ENCODE measurements around the gene NAA15. TPM values are rescaled to one million over a fixed set of nuclear protein-coding genes. Genes with fewer than 3 reads are reported as not detected.

NAA15 gene
- total RNA-seq, 2 donors from 2014 or later: 16.5 to 22.8 TPM

GRCh38 chr4:139386421-139386820 lies 85.1 kb downstream of the NAA15 start:
- H3K4me3 ChIP-seq: no peak overlapping the region
- ATAC-seq (no peak), DNase-seq (no peak)
- intact Hi-C loops (cut with DNase I): no loop called here
- H3K27me3 ChIP-seq: no peaks in the 10 kb centered on the region
- TF ChIP-seq POLR2A (IDR thresholded peaks at IDR 0.05) (no peak), CTCF (IDR thresholded peaks at IDR 0.05) (no peak)
- H3K9me3 ChIP-seq: no peaks in the 10 kb centered on the region
- peaks cover 0 to 4% of the 10 kb centered on the region in 2 donors for H3K36me3 ChIP-seq (replicated peaks in 1 of 2; ENCODE audit: insufficient read depth in 1 of 2, low read depth in 2 of 2)
- H3K4me1 ChIP-seq: no peaks in the 10 kb centered on the region
- H3K27ac ChIP-seq: no peak overlapping the region
- WGBS, 2 donors: 83 to 92% methylated on average over 4 of the region's 4 CpGs

- no peaks in the 10 kb centered on the region for H3K9me3 ChIP-seq
- H3K4me3 ChIP-seq: no peak overlapping the region
- no peaks in the 10 kb centered on the region for H3K27me3 ChIP-seq
- DNase-seq (no peak), ATAC-seq (no peak)
- intact Hi-C loops (cut with DNase I): no loop called here
- H3K4me1 ChIP-seq: no peaks in the 10 kb centered on the region
- no peak overlapping the region for H3K27ac ChIP-seq
- TF ChIP-seq POLR2A (IDR thresholded peaks at IDR 0.05) (no peak), CTCF (IDR thresholded peaks at IDR 0.05) (no peak)
- peaks cover 0 to 5% of the 10 kb centered on the region in 2 donors for H3K36me3 ChIP-seq (replicated peaks in 1 of 2; ENCODE audit: insufficient read depth in 1 of 2, low read depth in 2 of 2)
Observed at GRCh38 chr4:139389102-139389501, 87.8 kb downstream of the NAA15 start.

- DNase-seq (no peak), ATAC-seq (no peak)
- Histone ChIP-seq H3K27me3 (no peaks in the 10 kb centered on the region), H3K4me1 (no peaks in the 10 kb centered on the region), H3K9me3 (no peaks in the 10 kb centered on the region), H3K4me3 (no peak overlapping the region), H3K36me3 (replicated peaks in 1 of 2; ENCODE audit: insufficient read depth in 1 of 2, low read depth in 2 of 2) (peaks cover 0 to 2% of the 10 kb centered on the region in 2 donors), H3K27ac (no peak overlapping the region)
- WGBS, 2 donors: 97% methylated on average over 1 of the region's 1 CpG
- intact Hi-C loops (cut with DNase I): no loop called here
- TF ChIP-seq CTCF (IDR thresholded peaks at IDR 0.05) (no peak), POLR2A (IDR thresholded peaks at IDR 0.05) (no peak)
Observed at GRCh38 chr4:139389991-139390390, 88.7 kb downstream of the NAA15 start.

GRCh38 chr4:139391731-139392130 lies 90.4 kb downstream of the NAA15 start:
- Histone ChIP-seq H3K4me1 (no peaks in the 10 kb centered on the region), H3K36me3 (replicated peaks in 1 of 2; ENCODE audit: insufficient read depth in 1 of 2, low read depth in 2 of 2) (peaks cover 0 to 2% of the 10 kb centered on the region in 2 donors), H3K27ac (no peak overlapping the region), H3K4me3 (no peak overlapping the region), H3K9me3 (no peaks in the 10 kb centered on the region), H3K27me3 (no peaks in the 10 kb centered on the region)
- WGBS, 2 donors: 88 to 93% methylated on average over 2 of the region's 2 CpGs
- TF ChIP-seq POLR2A (IDR thresholded peaks at IDR 0.05) (no peak), CTCF (IDR thresholded peaks at IDR 0.05) (no peak)
- intact Hi-C loops (cut with DNase I): no loop called here
- no peak for ATAC-seq
- DNase-seq: no peak

- 80 to 90% methylated on average over 4 of the region's 4 CpGs for WGBS, 2 donors
- no peak overlapping the region for H3K27ac ChIP-seq
- H3K4me1 ChIP-seq: no peaks in the 10 kb centered on the region
- H3K4me3 ChIP-seq: no peak overlapping the region
- no peak for ATAC-seq
- intact Hi-C loops (cut with DNase I): no loop called here
- H3K9me3 ChIP-seq: no peaks in the 10 kb centered on the region
- no peaks in the 10 kb centered on the region for H3K27me3 ChIP-seq
- TF ChIP-seq POLR2A (IDR thresholded peaks at IDR 0.05) (no peak), CTCF (IDR thresholded peaks at IDR 0.05) (no peak)
- peaks cover 0 to 2% of the 10 kb centered on the region in 2 donors for H3K36me3 ChIP-seq (replicated peaks in 1 of 2; ENCODE audit: insufficient read depth in 1 of 2, low read depth in 2 of 2)
- DNase-seq: no peak
Observed at GRCh38 chr4:139392797-139393196, 91.5 kb downstream of the NAA15 start.
